DOHH2 (cell line): ENCODE measurements around the gene CHCHD3.
"Not testable (repeated sequence)": the region's sequence is repeated elsewhere in the genome, so short reads cannot be mapped to it uniquely, and the experiment has no call there.

Experiments
- H3F3A ChIP-seq: fragments of 200-600 bp; sonication (generic), shearing (Covaris generic); 2 replicates; pipeline ENCODE4 v1.6.0; 2016; ENCODE audit warnings: antibody characterized with exemption, mild to moderate bottlenecking; ENCODE audit not compliant: control insufficient read depth, insufficient read depth
- H3K27ac ChIP-seq: fragments of 200-600 bp; sonication (generic); 2 replicates; pipeline ENCODE4 v1.5.1; 2014; ENCODE audit warnings: low read depth, mild to moderate bottlenecking, low read length, moderate library complexity
- H3K27me3 ChIP-seq: fragments of 200-600 bp; sonication (generic); 2 replicates; pipeline ENCODE4 v1.6.1; 2014; ENCODE audit warnings: mild to moderate bottlenecking, low read length, mixed read lengths; ENCODE audit not compliant: control insufficient read depth
- H3K36me3 ChIP-seq: fragments of 200-600 bp; sonication (generic); 2 replicates; pipeline ENCODE4 v1.6.1; 2014; ENCODE audit warnings: mild to moderate bottlenecking, low read length, moderate library complexity, mixed read lengths; ENCODE audit not compliant: control insufficient read depth
- H3K4me1 ChIP-seq: fragments of 200-600 bp; sonication (generic); 2 replicates; pipeline ENCODE4 v1.6.1; 2014; ENCODE audit warnings: mild to moderate bottlenecking, low read length, mixed read lengths; ENCODE audit not compliant: control insufficient read depth
- H3K4me2 ChIP-seq: fragments of 200-600 bp; sonication (generic); 2 replicates; pipeline ENCODE4 v1.6.0; 2014; ENCODE audit warnings: mild to moderate bottlenecking, low read length, moderate library complexity
- H3K4me3 ChIP-seq: fragments of 200-600 bp; sonication (generic); 2 replicates; pipeline ENCODE4 v1.5.1; 2014; ENCODE audit warnings: mild to moderate bottlenecking, low read length, mixed read lengths
- H3K79me2 ChIP-seq: fragments of 200-600 bp; sonication (generic); 2 replicates; pipeline ENCODE4 v1.6.1; 2014; ENCODE audit warnings: mild to moderate bottlenecking, low read length, mixed read lengths; ENCODE audit not compliant: control insufficient read depth
- H3K9me2 ChIP-seq: fragments of 200-600 bp; sonication (generic); replicated peaks from 2 replicates; pipeline ENCODE4 v1.6.1; 2014; ENCODE audit warnings: mild to moderate bottlenecking, low read length, mixed read lengths; ENCODE audit not compliant: control insufficient read depth
- H3K9me3 ChIP-seq: fragments of 200-600 bp; sonication (generic); 2 replicates; pipeline ENCODE4 v1.6.1; 2014; ENCODE audit warnings: antibody characterized with exemption, low read length, mixed read lengths; ENCODE audit not compliant: control insufficient read depth, insufficient read depth
- H4K20me1 ChIP-seq: fragments of 200-600 bp; sonication (generic); 2 replicates; pipeline ENCODE4 v1.6.0; 2014; ENCODE audit warnings: low read depth, mild to moderate bottlenecking, antibody characterized with exemption, low read length, moderate library complexity; ENCODE audit not compliant: control insufficient read depth, insufficient read depth
- CTCF ChIP-seq: fragments of 200-600 bp; sonication (generic); IDR thresholded peaks from one replicate; pipeline ENCODE4 v1.5.1; 2014; ENCODE audit warnings: antibody characterized with exemption, mild to moderate bottlenecking, low read depth, low read length; ENCODE audit not compliant: poor library complexity, severe bottlenecking
- EZH2phosphoT487 ChIP-seq: fragments of 200-600 bp; sonication (generic); IDR thresholded peaks from 2 replicates; pipeline ENCODE4 v1.6.1; 2017; ENCODE audit warnings: borderline replicate concordance, mild to moderate bottlenecking, antibody characterized with exemption, low read length, moderate library complexity, mixed read lengths

CHCHD3 gene

GRCh38 chr7:133039614-133040013 is 42.3 kb downstream of the CHCHD3 start:
- TF ChIP-seq CTCF (no peak), EZH2phosphoT487 (no peak)
- peaks cover 6% of the 10 kb centered on the region for H3K4me1 ChIP-seq
- no peak overlapping the region for H3K27ac ChIP-seq
- H3K9me3 ChIP-seq: no peaks in the 10 kb centered on the region
- H3F3A ChIP-seq: no peaks in the 10 kb centered on the region
- H3K27me3 ChIP-seq: no peaks in the 10 kb centered on the region
- peaks cover 12% of the 10 kb centered on the region for H3K36me3 ChIP-seq
- no peaks in the 10 kb centered on the region for H3K9me2 ChIP-seq
- peaks cover 76% of the 10 kb centered on the region for H3K79me2 ChIP-seq
- H4K20me1 ChIP-seq: no peaks in the 10 kb centered on the region
- H3K4me3 ChIP-seq: no peak overlapping the region
- no peak overlapping the region for H3K4me2 ChIP-seq

GRCh38 chr7:133036289-133036688 is 45.6 kb downstream of the CHCHD3 start:
- Histone ChIP-seq H3K36me3 (peaks cover 14% of the 10 kb centered on the region), H3K9me3 (no peaks in the 10 kb centered on the region), H3K79me2 (peaks cover 58% of the 10 kb centered on the region), H3K9me2 (no peaks in the 10 kb centered on the region), H3K4me3 (no peak overlapping the region), H3F3A (no peaks in the 10 kb centered on the region), H3K4me2 (no peak overlapping the region), H3K4me1 (peaks cover 6% of the 10 kb centered on the region), H3K27ac (no peak overlapping the region), H4K20me1 (no peaks in the 10 kb centered on the region), H3K27me3 (no peaks in the 10 kb centered on the region)
- TF ChIP-seq EZH2phosphoT487 (no peak), CTCF (no peak)

DNA sequence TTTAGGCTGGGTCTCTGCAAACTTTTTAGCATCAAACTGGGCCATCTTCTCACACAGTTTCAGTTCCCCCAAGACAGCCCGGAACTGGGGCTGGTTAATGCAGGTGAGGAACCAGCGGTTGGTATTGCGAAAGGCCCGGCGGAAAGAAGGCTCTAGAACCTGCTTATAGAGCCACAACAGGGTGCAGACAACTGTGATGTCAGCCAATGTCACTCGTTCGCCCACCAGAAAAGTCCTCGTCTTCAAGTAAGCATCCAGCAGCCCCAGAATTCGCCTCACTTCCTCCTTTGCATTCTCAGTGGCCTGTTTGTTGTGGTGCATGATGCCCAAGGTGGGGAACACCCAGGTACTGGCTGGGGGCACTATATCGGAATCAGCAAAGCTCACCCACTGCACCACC is 46.6 kb downstream of the CHCHD3 start:
- H3K9me2 ChIP-seq, H3K27ac ChIP-seq, H3K4me1 ChIP-seq, H4K20me1 ChIP-seq, H3K27me3 ChIP-seq, H3K4me2 ChIP-seq, H3K9me3 ChIP-seq, H3F3A ChIP-seq, H3K4me3 ChIP-seq: not testable (repeated sequence)
- Histone ChIP-seq H3K36me3 (peaks cover 14% of the 10 kb centered on the region), H3K79me2 (peaks cover 58% of the 10 kb centered on the region)

- Histone ChIP-seq H3K9me3 (no peaks in the 10 kb centered on the region), H3K36me3 (peaks cover 5% of the 10 kb centered on the region; the same call in 1 of the 2 replicates), H3K4me2 (no peak overlapping the region), H3K4me3 (no peak overlapping the region), H4K20me1 (no peaks in the 10 kb centered on the region), H3K79me2 (peaks cover 41% of the 10 kb centered on the region), H3K4me1 (peaks cover under 1% of the 10 kb centered on the region), H3F3A (no peaks in the 10 kb centered on the region), H3K27ac (no peak overlapping the region), H3K27me3 (no peaks in the 10 kb centered on the region), H3K9me2 (no peaks in the 10 kb centered on the region)
- TF ChIP-seq CTCF (no peak), EZH2phosphoT487 (no peak)
Observed at GRCh38 chr7:133030346-133030745, 51.5 kb downstream of the CHCHD3 start.
